Forelimb muscle (tissue), 1 donor: ENCODE results near the gene KCNK1. TPM values are rescaled to one million over a fixed set of nuclear protein-coding genes. Genes with fewer than 3 reads are reported as not detected.

Experiments
- DNase-seq: peaks from one replicate; pipeline ENCODE4 v3.0.0-alpha.2; 2013; ENCODE audit warnings: low read depth
- polyA plus RNA-seq: library from polyadenylated mRNA; unstranded; fragments of 120-200 nt; gene quantifications from one replicate; pipeline ENCODE4 v1.2.1, GENCODE V29; 2013; ENCODE audit not compliant: insufficient read length

The KCNK1 gene
- polyA plus RNA-seq, 1 donor = 1.3 TPM

- DNase-seq = no peak
Measured at GRCh38 chr1:233636503-233636877, 22.6 kb downstream of the KCNK1 start.

- DNase-seq = no peak
Measured at GRCh38 chr1:233638513-233638912, 24.6 kb downstream of the KCNK1 start.

- no peak for DNase-seq
Measured at GRCh38 chr1:233639611-233640010, 25.7 kb downstream of the KCNK1 start.

- DNase-seq = no peak
Measured at GRCh38 chr1:233640179-233640578, 26.3 kb downstream of the KCNK1 start.

- no peak for DNase-seq
Measured at GRCh38 chr1:233641029-233641428, 27.1 kb downstream of the KCNK1 start.

DNA sequence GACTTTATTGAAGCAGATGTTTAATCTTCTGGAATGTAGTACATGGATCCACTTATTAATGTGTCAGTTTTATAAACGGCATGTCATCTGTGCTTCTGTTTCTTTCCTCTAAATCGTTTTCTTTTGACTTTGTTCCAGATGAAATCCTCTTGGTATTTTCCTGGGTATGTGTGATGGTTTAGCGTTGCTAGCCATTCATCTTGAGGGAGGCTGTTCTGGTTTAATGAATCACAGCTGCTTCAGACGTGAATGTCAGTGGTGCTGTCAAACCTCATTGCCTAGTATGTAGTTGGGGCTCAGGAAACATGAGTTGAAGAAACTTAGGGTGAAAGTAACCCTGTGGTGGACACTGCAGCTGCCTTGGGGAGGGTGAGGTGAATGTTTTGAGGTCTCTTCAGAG lies 33.2 kb downstream of the KCNK1 start:
- no peak for DNase-seq

GRCh38 chr1:233647636-233648035 lies 33.7 kb downstream of the KCNK1 start:
- DNase-seq = no peak

- DNase-seq = no peak
Measured at GRCh38 chr1:233651061-233651460, 37.2 kb downstream of the KCNK1 start.

GRCh38 chr1:233651563-233652233 lies 37.8 kb downstream of the KCNK1 start:
- DNase-seq = no peak

GRCh38 chr1:233652526-233652925 lies 38.6 kb downstream of the KCNK1 start:
- DNase-seq = no peak

DNA sequence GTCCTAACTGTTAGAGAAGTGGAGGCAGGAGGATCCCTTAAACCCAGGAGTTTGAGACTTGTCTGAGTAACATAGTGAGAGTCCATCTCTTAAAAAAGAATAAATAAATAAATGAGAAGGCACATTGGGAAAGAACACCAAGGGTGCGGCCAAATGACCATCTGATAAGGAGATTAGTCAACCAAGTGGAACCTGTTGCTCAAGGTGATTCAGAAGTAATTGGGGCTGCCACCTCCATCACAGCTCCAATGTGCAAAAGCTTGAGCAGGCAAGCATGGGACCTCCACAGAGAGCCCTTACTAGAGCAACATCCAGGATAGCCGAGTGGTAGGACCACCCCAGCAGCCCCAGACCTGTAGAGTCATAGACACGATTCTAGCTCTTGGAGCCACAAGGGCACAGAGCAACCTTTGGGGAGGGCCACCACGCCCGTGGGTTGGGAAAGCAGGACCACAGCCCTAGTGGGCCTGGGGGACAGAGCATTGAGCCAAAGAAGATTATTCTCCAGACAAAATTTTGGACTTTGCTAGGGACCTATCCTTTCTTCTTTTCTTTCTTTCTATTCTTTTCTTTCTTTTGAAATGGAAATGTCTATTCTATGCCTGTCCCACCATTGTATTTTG lies 40.9 kb downstream of the KCNK1 start:
- DNase-seq = no peak

DNA sequence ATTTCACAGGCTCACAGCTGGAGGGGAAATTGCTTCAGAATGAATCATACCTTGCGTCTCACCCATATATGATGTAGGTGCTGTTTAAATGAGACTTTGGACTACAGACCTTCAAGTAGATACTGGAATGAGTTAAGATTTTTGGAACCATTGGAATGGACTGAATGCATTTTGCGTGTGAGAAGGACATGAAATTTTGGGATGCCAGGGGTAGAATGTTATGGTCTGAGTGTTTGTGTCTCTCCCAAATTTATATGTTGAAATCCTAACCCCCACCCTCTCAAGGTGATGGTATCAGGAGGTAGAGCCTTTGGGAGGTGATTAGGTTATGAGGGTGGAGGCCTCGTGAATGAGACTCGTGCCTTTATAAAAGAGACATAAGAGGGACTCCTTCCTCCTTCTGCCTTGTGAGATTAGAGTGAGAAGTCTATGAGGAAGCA lies 41.4 kb downstream of the KCNK1 start:
- no peak for DNase-seq

GRCh38 chr1:233656032-233656635 lies 42.2 kb downstream of the KCNK1 start:
- DNase-seq = no peak

DNA sequence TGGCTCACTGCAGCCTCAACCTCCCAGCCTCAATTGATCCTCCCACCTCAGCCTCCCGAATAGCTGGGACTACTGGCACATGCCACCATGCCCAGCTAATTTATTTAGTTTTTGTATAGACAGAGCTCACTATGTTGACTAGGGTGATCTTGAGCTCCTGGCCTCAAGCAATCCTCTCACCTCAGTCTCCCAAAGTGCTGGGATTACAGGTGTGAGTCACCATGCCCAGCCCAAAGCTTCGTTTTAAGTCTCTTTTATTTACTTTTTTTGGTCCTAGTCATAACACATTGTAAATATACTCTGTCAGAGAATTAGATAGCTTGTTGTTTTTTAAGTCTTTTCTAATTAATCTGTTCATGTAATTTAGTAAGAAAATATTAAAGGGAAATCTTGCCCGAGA lies 42.8 kb downstream of the KCNK1 start:
- no peak for DNase-seq

DNA sequence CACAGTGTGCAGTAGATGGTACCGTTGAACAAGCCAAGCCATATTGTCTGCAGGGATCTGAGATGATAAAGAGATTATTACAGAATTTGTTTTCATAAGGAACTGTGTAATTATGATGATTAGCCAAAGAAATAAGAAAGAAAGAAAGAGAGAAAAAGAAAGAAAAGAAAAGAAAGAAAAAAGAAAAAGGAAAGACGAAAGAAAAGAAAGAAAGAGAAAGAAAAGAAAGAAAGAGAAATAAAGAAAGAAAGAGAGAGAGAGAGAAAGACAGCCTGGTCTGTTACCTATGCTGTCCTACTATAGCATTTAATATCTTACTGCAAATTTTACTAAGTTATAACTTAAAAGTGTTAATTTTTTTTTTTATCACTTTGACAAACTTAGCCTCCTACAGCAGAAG lies 43.6 kb downstream of the KCNK1 start:
- no peak for DNase-seq

DNA sequence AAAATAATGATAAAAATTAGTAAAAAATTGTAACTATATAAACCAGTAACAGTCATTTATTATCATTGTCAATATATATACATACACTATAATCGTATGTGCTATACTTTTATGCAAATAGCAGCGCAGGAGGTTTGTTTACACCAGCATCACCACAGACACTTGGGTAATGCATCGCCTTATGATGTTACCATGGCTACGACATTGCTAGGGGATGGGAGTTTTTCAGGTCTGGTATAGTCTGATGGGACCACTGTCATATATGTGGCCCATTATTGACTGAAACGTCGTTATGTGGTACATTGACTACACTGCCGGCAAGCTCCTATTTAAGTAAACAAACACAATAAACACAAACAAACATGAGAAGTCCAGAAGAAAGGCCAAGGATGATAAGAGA lies 45.6 kb downstream of the KCNK1 start:
- no peak for DNase-seq

GRCh38 chr1:233661376-233662159 lies 47.7 kb downstream of the KCNK1 start:
- no peak for DNase-seq

- no peak for DNase-seq
Measured at GRCh38 chr1:233662575-233663304, 48.8 kb downstream of the KCNK1 start.

DNA sequence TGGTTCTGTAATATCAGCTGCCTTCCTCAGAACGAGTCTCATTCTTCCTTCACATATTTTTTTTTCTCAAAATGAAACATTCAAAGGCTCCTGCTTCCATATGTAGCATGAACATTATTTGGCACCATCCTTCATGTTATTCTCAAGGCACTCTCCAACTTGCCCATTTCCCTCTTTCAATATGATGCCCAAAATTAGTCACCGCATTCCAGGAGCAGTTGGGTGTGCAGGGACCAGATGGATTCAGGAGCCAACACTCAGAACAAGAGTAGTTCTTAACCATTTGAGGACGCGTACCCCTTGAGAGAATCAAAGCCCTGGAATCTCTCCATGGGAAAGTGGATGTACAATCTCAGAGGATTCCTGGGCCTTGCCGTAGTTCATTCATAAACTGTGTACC lies 50.3 kb downstream of the KCNK1 start:
- DNase-seq = no peak

GRCh38 chr1:233664804-233665574 lies 51.1 kb downstream of the KCNK1 start:
- no peak for DNase-seq
